Activated naive CD4-positive, alpha-beta T cell (primary cell): ENCODE data around the gene SKAP1.
"Not testable (repeated sequence)": the region's sequence is repeated elsewhere in the genome, so short reads cannot be mapped to it uniquely, and the experiment has no call there.

Experiments used
- DNase-seq, 4 experiments: peaks; one replicate each; lab custom pipeline; 2025; lab: John Stamatoyannopoulos, UW

The SKAP1 gene

DNA sequence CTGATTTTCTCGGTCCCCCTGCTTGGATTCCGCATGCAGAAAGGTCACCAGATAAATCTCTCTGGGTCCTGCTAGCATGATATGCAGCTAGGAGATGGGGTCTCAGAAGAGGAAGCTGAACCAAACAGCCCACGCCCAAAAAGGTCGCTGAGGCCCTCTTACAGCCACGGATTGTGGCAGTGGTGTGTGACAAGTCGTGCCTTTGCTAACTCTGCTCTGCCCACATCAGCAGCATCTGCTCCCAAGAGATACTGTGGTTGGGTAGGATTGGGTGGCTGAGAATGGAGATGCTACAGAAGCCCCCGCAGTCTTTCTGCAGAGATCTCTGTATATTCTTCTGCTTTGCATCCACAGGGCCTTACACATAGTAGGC lies 15.2 kb upstream of the SKAP1 start:
- no peak for DNase-seq

DNA sequence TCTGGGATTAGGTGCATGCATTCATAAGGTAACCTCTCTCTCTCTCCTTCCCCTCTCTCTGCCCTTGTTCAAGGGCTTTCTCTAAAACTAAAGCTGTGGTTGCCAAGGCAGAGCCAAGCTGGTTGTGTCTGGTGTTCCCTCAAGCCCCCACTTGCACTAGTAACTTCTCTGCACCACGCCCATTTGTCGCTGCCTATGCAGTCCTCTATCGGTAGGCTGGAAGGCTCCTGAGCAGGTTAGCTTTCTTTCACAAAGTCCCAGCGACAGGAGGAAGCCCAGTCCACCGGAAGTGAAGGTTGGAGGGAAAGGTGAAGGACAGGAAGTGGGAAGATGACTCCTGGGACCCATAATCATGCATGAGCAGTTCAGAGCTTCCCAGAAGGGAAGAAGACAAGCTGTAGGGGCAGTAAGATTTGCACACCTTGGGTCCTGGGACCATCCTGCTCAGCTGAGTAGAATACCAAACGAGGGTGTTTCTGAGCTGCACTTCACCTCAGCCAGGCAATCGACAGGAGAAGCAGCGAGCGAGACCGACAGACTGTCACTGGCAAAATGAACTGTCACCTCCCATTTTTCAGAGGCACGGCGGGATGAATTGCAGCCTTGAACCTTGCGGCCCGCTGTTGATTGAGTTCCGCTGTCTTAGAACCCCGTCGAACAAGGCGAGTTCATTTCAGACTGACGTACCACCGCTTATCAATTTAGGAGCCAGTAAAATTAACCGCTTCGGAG lies 14.7 kb upstream of the SKAP1 start:
- DNase-seq: peak in 1 of 4 experiments; percentile 17

DNA sequence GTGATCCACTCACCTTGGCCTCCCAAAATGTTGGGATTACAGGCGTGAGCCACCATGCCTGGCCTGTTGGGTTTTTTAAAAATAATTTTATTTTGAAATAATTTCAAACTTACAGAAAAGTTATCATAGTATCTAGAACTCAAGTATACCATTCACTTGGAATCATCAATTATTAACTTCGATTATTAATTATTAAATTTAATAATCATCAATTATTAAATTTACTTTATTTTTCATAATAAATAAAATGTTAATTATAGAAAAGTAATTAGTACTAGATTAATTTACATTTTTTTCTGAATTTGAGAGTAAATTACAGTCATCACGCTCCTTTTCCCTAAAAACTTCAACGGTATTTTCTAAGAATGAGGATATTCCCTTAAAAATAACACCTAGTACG lies 13.7 kb upstream of the SKAP1 start:
- no peak for DNase-seq

DNA sequence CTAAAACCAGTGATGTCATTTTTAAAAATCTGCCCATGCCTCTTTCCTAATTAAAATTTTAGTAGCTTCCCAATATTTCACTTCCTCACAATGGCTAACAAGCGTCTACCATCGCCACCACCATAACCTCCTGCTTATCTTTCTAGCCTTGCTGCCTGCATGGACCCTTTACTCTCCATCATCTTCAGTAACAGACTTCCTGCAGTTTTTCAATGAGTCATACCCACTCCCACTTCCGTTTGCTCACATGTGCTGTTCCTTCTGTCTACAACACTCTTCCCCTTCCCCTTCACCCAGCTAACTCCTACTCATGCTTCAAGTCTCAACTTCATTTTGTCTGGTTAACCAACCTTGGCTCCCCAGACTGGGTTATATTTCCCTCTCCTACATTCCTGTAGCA lies 12.8 kb upstream of the SKAP1 start:
- DNase-seq: no peak

DNA sequence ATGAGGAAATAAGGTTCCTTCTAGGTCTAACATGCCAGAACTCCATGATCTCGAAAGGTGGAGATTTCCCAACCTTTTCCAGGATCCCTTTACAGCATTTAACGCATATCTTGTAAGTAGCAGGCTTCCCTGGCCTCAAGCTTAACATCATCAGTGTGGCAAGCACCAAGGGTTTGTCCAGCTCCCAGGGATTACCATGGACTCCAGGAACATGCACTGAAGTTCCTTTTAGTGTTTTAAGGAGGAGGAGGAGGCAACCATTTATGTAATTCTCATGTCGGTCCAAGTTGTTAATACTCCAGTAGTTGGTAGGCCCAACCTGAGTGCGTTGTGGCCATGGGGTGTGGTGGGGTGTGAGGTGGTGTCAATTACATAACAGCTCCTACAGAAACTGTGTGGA lies 11.8 kb upstream of the SKAP1 start:
- DNase-seq: no peak

DNA sequence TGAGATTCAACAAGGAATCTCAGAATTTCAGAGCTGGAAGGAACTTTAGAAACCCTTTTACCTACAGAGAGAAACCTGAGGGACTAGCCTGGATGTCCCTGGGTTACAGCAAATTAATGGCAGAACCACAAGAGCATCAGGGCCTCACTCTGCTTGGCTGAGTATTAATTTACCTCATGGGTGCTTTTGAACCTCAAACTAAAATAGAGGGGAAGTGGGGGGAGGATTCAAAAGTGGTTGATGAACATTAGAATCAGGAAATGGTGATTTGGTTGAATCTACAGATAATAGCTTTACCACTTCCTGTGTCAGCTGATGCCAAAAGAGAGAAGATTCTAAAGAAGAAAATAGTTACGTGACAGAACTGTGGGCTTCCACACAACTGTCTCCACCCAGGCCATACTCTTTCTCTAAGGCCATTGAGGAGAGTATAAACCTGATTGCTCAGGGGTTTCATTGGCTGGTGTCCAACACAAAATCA lies 11.3 kb upstream of the SKAP1 start:
- no peak for DNase-seq

DNA sequence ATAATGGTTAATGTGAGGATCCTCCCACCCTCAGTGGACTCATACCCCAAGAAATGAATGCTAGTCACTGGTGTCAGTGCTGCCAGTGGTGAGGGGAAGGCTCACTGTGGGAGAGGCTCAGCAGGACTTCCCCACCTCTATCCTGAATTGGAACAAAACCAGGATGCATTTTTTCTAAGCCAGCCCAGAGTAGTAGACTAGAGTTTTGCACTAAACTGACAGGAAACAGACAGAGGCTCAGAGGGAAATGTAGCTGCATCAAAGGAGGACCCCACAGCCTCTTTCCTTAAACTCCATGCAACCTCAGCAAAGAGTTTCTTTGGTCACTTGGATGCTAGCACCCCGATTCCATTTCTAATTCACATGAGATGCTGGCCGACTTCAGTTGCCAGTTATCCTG lies 10.7 kb upstream of the SKAP1 start:
- no peak for DNase-seq

DNA sequence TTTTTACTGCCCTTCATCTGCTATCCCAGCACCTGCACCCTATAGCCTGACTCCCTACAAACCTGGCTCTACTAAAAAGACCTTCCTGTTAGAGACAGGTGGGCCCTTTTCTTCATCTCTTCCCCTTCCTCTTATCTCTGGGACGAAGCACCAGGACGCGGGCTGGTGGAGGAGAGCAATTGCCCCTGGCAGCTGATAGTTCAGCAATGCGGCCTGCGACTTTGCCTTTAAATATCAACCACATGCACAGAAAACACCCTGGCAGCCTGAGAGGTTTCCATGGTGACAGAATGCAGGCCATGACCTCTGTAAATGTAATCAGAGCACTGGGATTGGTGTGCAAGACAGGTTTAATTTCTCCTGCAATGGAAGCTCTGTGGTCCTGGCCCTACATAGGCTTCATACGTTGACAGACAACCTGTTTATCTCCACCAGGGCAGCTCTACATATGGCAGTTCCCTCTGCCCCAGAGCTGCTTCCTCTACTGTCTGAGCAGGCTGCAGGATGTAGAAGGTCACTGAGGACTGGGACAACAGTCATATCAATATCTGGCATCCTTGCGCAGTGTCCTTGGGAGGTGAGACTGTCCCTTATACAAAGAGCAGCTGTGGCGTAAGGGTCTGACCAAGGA lies 10.0 kb upstream of the SKAP1 start:
- DNase-seq: peak in 1 of 4 experiments; percentile 21

DNA sequence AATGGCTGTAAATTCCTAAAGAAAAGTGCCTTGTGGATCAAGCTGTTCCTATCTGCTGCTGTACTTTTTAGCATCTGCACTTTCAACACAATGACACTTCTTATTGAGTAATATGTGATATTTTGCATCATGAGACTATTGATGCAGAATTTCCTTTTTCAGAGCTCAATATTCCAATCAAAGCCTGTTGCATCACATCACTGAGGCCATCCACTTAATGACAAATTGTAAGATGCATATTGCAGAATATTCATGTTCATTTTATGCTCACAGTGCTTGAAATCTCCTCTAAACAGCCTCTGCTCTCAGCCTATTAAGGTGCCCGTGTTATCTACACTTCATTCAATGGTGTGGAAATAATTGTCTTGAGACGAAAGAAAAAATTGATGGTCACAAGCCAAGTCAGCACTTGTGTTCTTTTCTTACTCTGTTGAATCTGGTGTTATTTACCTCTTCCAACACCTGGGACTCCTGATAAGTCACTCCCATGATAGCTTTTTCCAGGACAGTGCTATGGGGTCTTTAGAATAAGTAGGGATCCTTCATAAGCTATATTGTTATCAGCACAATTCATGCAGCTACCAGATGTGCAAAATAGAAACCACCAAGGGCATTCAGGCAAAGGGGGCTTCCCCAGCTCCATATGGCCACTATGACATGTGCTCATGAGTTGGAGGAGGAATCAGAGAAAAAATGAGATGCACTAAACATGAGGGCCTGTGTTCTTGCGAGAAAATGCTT lies 9.3 kb upstream of the SKAP1 start:
- no peak for DNase-seq

DNA sequence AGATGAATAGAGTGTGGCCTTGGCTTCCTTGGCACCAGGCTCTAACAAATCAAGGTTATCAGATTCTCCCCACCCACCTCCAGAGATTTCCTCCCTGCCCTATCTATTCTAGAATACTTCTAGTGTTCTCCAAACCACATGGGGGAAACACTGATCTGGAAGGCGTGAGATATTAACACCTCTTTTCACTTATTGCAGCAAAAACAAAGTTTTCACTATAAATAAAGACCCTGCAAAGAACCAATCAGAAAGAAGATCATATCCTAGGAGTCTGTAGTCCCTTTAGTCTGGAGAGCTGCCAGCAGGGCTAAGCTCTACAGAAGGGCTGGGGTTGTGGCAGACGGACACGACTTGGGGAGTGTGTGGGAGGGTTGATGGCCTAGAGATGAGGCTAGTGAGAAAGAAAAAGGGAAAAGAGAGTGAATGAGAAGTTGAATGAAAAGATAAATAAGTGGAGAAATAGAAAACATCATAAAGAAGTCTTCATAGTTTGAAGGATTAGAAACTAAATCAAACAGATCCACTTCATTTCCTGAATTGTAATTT lies 8.6 kb upstream of the SKAP1 start:
- no peak for DNase-seq

DNA sequence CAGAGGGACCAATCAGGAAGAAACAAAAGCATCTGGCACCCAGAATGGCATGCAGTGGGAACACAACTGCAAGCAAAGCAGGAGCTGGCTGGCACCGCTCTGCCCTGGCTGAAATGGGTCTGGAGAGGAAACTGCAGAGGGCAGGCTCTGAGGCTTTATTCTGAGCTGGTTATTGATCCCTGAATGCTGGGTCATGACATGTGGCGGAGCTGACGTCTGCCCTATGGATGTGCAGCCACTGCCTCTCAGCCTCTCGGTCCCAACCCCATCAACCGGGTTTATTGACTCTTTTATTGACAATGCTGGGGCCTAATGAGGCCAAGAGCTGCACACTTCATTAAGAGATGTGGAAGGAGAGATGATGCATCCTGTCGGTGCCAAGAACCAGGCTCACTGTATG lies 3.9 kb upstream of the SKAP1 start:
- DNase-seq: no peak

DNA sequence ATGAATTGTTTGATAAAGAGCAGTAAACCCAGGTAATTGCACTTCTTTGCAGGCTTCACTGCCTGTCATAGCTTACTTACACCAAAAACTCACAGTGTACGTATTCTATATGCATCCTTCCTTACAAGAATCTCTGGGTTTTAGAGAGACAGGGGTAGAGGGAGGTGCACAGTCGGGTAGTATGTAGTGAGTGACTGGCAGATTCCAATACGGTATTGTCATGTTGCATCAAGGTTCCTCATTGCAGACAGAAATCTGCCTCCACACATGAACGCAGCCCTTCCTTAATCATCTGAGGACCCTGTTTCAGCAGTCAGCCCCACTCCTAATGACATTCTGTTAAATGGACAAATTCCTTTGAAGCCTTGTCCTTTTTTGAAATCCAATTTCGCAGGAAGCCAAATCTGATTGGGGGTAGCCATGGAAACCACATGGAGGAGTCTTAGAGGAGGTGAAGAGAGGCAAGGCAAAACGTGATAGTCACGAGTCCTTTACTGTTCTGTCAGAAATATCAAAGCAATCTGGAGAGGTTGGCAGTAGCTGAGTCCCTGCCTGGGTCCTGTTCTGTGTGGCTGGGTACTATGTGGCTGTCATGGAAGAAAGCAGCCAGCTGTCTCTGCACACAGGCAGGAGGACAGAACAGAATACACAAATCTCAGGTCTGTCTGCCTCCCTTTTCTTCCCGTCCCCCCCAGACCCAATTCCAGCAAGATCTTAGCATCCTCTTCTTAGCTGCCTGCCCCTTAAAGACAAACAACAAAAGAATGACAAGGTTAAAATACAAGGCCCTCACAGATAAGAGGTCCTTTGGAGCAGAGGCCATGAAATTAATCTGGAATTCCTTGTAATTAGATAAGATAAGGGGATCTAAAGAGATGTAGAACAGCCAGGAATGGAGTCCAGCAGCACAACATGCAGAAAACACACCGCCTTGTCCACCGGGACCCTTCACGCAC lies 3.1 kb upstream of the SKAP1 start:
- no peak for DNase-seq

DNA sequence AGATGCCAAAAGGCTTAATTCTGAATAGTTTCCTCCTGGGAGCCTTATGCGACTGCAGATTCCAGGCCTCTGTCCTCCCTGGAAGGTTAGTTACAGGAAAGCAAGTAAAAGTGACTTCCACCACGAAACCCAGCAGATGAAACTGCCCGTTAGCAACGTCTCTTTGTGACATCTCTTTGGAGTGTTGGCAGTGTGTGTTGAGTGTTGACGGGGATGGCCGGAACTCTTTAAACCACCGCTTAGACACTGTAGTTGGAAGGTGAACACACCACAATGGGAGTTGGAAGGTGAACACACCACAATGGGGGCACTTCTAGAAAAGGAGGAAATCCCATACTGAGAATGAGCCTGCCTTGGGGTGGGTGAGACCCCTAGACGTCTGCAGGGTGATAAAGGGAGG lies 858 bp downstream of the SKAP1 start:
- DNase-seq: no peak

DNA sequence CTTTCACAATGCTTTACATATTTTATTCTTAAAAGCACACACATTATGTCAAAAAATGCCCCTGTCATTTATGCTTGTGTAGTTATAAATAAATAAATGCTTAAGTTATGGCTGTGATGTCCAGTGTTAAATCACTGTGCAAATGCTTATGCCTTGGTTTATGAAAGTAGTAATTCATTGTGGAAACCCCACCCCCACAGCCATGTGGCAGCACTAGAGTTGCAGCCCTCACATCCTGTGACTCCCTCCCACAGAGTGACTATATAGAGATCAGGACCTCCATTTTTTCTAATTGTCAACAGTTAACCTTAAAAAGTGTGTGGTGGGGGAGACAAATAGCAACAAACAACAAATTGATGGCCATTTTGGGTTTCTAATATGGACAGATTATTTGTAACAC lies 2.4 kb downstream of the SKAP1 start:
- DNase-seq: peak in 2 of 4 experiments; percentile 20 to 34

DNA sequence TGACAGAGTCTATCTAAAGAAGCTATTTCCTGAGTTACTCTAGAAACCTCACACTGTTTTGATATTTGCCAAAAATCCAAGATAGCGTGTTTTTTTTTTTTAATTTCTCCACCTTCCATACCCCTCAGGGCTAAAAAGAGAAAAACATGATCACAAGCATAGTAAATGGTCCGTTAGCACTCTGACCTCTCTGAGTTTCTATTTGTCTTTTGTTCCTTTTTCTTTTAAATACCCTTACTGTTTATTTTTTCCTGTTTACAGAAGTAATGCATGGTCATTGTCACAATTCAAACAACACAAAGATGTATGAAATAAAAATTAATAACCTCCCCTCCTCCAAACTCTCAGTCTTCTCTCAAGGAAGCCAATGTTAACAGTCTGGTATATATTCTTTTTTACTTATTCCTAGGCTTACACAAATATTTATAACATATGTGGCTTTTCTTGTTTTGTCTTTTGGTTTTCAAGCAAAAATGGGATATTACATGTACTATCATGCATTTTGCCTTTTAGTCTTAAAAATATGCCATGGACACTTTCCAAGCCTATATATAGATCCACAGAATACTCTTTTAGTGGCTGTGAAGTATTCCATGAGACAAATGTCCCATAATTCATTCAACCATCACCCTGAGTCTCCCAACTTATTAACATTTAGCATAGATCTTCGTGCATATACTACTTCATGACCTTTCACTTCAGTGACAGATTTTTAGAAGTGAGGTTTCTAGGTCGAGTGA lies 3.1 kb downstream of the SKAP1 start:
- no peak for DNase-seq

DNA sequence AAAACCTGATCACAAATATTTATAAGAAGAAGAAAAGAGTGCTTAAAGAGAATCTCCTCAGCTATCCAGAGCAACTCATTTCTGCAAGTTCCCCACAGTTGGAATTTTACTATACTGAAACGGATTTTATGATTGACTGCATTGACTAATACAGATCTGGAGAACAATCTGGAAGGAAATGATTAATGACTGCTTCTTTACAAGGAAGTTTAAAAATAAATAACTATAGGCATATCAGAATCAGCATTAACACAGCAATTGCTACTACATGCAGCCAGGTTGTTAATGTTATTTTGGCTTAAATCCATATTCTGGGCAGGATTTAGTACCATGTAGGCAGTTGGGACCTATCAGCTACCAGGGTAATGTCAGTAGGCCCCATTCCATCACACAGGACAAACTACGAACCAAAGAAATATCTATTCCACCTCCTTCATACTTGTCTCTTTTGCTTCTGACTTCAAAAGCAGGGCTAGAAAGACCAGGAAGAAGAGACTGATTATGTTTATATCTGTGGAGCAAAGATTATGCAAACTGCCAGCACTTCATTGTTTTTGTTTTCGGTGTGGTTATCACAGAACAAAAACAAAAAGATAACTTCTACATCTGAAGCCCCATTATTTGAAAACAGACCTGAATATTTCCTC lies 3.9 kb downstream of the SKAP1 start:
- DNase-seq: no peak

DNA sequence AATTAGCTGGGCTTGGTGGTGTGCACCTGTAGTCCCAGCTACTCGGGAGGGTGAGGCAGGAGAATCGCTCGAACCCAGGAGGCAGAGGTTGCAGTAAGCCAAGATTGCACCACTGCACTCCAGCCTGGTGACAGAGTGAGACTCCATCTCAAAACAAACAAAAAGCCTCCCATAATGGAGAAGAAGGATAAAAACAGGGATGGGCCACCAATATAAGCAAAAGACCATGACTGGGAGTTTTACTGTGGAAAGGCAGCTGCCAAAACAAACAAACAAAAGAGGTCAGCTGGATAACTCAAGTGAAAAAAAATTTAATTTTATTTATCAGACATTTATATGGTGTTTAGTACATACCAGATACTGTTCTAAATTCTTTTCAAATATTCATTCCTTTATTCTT lies 8.0 kb downstream of the SKAP1 start:
- DNase-seq: not testable (repeated sequence)

DNA sequence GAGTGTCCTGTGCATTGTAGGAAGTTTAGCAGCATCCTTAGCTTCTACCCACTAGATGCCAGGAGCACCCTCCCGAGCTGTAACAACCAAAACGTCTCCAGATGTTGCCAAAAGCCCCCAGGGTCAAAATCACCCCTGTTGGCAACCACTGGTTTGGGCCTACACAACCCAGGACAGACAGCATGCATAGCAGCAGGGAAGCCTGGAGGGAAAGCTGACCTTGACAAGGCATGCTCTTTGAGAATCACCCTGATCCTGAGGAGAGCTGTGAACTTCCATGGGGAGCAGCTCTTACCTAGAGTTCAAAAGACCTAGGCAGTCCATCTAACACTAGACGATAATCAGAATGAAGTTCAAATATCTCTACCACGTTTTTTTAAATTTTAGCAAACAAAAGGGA lies 9.2 kb downstream of the SKAP1 start:
- no peak for DNase-seq

DNA sequence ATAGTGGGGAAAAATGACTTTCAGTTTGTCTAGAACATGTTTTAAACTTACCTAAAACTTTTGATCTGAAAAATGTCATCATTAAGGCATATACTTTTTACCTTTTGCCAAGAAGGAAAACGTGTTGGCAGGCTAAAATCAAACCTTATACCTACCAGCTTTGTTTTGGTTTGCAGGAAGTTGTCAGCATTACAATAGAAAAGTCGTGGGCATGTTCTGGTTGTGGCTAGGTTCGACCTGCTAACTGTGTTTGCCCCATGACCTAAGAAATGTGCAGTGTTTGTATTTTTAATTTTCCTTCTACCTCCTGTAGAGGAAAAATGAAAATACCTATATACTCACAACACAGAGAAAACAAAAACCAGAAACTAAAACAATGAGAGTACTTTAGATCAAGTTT lies 13.0 kb downstream of the SKAP1 start:
- DNase-seq: no peak

DNA sequence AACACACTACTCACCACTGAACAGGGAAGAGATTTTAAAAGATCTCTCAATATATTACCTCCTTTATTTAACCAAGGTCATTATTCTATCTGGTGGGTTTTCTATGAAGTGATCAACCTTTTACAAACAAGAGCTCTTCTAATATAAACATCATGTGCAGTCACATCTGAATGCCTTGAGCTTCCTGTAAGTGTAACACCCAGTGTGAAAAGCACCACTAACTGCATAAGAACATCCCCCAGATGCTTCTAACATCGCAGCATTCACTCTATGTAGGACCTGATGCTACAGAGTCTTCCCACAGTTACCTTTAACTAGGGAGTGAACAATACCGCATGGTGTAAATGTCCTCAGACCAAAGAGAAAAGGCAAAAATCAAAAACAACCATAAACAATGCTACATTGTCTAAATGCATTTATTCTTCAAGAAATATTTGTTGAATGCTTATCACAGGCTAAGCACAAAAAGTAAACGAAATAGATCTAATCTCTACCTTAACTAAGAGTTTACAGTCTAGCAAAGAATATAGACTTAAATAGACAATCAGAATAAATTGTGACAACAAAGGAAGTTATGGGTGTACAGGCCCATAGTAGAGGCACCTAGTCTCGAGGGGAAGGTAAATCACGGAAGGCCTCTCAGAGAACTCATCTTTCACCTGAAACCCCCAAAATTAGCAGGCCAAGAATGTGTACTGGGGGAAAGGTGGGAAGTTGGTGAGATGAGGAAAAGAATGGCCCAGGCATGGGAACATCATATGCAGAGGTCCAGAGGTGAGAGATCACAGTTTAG lies 16.2 kb downstream of the SKAP1 start:
- no peak for DNase-seq
